ENCODE results near the gene DAP3. TPM values are rescaled to one million over a fixed set of nuclear protein-coding genes. Genes with fewer than 3 reads are reported as not detected.

Gene DAP3
- total and polyA plus RNA-seq, 2 of the 13 experiments (the other 11 are each of a cell fraction or from before 2014, with no cell fraction given), result 129 to 133 TPM

- TF ChIP-seq MEIS2 (CRISPR knock-in tag; IDR thresholded peaks at IDR 0.05) (peak; percentile 52; the same call in 1 of the 2 replicates), ZNF703 (CRISPR knock-in tag; IDR thresholded peaks at IDR 0.05; ENCODE audit: borderline replicate concordance) (no peak), POLR2A (IDR thresholded peaks at IDR 0.05; ENCODE audit: insufficient read depth in 1 of 2, low read depth in 2 of 2, low read length in 2 of 2) (no peak), ZNF143 (CRISPR knock-in tag; IDR thresholded peaks at IDR 0.05) (no peak), ATF5 (CRISPR knock-in tag; IDR thresholded peaks at IDR 0.05; ENCODE audit: low read depth) (no peak), ZNF333 (CRISPR knock-in tag; IDR thresholded peaks at IDR 0.05; ENCODE audit: borderline replicate concordance) (no peak), NKX3-1 (CRISPR knock-in tag; IDR thresholded peaks at IDR 0.05) (no peak), ZBTB7B (CRISPR knock-in tag; IDR thresholded peaks at IDR 0.05) (no peak), SOX13 (IDR thresholded peaks at IDR 0.05) (no peak), SOX13 (CRISPR knock-in tag; conservative IDR thresholded peaks at IDR 0.05 in 1 of 2, IDR thresholded peaks at IDR 0.05 in 1 of 2) (peak in 1 of 2 experiments; percentile 72; a peak in 2 of 4 replicates), KDM3A (CRISPR knock-in tag; IDR thresholded peaks at IDR 0.05; ENCODE audit: low read depth) (peak; percentile 59; the same call in 1 of the 2 replicates), FOXO4 (CRISPR knock-in tag; conservative IDR thresholded peaks at IDR 0.05) (no peak), REXO4 (CRISPR knock-in tag; IDR thresholded peaks at IDR 0.05; ENCODE audit: borderline replicate concordance) (no peak), TGIF2 (CRISPR knock-in tag; IDR thresholded peaks at IDR 0.05) (peak; percentile 90), SOX6 (IDR thresholded peaks at IDR 0.05) (no peak), SOX6 (CRISPR knock-in tag; IDR thresholded peaks at IDR 0.05) (peak; percentile 67; the same call in 1 of the 2 replicates), MYPOP (CRISPR knock-in tag; IDR thresholded peaks at IDR 0.05) (no peak), EED (CRISPR knock-in tag; IDR thresholded peaks at IDR 0.05) (no peak), ZBTB20 (CRISPR knock-in tag; IDR thresholded peaks at IDR 0.05; ENCODE audit: borderline replicate concordance, low read depth) (no peak), NFE2 (CRISPR knock-in tag; IDR thresholded peaks at IDR 0.05) (no peak), ZNF562 (CRISPR knock-in tag; IDR thresholded peaks at IDR 0.05; ENCODE audit: borderline replicate concordance) (no peak), CAMTA2 (CRISPR knock-in tag; IDR thresholded peaks at IDR 0.05; ENCODE audit: borderline replicate concordance) (no peak), ZNF713 (CRISPR knock-in tag; IDR thresholded peaks at IDR 0.05) (no peak), RAD21 (CRISPR knock-in tag; IDR thresholded peaks at IDR 0.05) (peak; percentile 49; the same call in 1 of the 2 replicates), PRMT3 (CRISPR knock-in tag; IDR thresholded peaks at IDR 0.05; ENCODE audit: borderline replicate concordance, low read depth) (no peak), PHF8 (CRISPR knock-in tag; IDR thresholded peaks at IDR 0.05) (no peak), FOXA1 (IDR thresholded peaks at IDR 0.05) (no peak), FOXA1 (CRISPR knock-in tag; IDR thresholded peaks at IDR 0.05) (peak; percentile 75), MIXL1 (CRISPR knock-in tag; IDR thresholded peaks at IDR 0.05) (0 out of 2 replicates have a peak, but pooled peaks have one; percentile 36), ZNF775 (CRISPR knock-in tag; IDR thresholded peaks at IDR 0.05; ENCODE audit: borderline replicate concordance) (no peak)
Observed at GRCh38 chr1:155648207-155649147, 40.4 kb upstream of the DAP3 start (continued).
